Dermis microvascular lymphatic vessel endothelial cell (primary cell): ENCODE results near the gene ATOX1. TPM values are rescaled to one million over a fixed set of nuclear protein-coding genes. Genes with fewer than 3 reads are reported as not detected.
"Not testable (repeated sequence)": the region's sequence is repeated elsewhere in the genome, so short reads cannot be mapped to it uniquely, and the experiment has no call there.

Source experiments
- DNase-seq, 2 donors: peaks; one replicate each; pipeline versions ENCODE4 v3.0.0 to v3.0.0-alpha.2; 2010; ENCODE audit warnings: low read depth in 2 of 2
- total RNA-seq: library from RNA; depleted of rRNA; stranded (reverse); fragments of >200 nt; gene quantifications from 2 replicates; pipeline ENCODE4 v1.2.1, GENCODE V29; 2014

Gene ATOX1
- total RNA-seq, 1 donor from 2014 or later, result 45.1 TPM

- DNase-seq, result not testable (repeated sequence)
These were observed 60.4 kb downstream of the ATOX1 start for GRCh38 chr5:151698081-151698480.

DNA sequence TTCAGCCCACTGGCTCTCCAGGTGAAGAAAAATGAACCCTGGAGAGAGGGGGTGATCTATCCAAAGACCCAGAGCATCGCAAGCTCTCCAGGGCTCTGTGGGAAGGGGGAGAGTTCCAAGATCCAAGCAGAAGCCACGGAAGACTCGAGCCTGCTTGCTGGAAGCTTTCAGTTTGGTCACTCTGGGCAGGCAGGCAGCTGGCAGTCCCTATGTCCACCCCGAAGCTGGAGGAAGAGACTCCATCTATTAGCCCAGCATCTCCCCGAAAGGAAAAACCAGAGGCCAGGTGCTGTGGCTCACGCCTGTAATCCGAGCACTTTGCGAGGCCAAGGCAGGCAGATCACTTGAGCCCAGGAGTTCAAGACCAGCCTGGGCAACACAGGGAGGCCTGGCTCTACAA lies 61.0 kb downstream of the ATOX1 start:
- DNase-seq, result no peak

DNA sequence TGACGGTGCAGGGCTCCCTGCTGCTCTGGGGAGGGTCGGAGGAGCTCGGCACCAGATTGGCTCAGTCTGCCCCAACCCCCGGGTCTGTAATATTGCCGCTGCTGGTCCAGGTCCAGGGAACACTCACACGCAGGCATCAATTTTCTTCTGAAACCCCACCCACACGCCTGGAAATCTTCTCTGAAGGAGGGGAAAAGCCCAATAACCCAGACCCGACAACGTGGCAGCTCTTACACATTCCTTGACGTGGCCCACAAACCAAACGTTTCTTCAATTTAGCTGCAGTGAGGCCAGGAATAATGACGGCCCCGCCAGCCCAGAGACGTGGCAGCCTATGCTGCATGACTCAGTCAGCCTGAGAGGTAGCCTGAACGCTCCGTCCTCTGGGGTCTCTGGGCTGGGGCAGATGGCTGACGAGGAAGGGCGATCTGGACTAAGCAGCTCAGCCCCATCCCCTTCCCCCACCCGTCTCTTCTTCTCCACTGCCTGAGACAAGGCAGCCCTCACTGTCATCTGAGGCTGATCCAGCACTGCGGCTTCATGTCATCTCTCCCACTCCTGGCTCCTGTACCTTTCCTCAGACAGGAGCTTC lies 61.9 kb downstream of the ATOX1 start:
- DNase-seq, result no peak

DNA sequence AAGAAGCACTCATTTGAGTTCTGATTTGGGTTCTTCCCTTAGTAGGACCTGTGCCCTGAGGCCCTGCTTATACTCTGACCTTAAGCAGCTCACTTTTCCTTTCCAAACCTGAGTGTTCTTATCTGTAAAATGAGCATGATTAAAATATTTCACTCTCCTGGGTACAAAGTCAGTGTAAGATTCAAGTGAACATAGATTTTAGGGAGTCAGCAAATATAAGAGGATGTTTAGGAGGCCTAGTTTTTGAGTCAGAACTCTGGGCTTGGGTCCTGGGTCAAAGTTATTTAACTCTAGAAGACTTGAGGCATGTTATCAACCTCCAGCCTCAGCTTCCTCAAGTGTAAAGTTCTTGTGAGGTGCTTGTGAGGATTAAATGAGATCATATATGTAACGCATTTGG lies 63.0 kb downstream of the ATOX1 start:
- DNase-seq, result no peak

- DNase-seq, result no peak
These were observed 64.4 kb downstream of the ATOX1 start for GRCh38 chr5:151694035-151694485.

Other genes starting within 250 kb of the ATOX1 start
- not detected in 2 replicates for gene FAT2, start 167.3 kb downstream of the ATOX1 start, total RNA-seq
- gene SPARC, start 71.7 kb downstream of the ATOX1 start, total RNA-seq, result 509 and 525 TPM in 2 replicates
- gene G3BP1, start 13.3 kb upstream of the ATOX1 start, total RNA-seq, result 159 and 170 TPM in 2 replicates
- not detected in 2 replicates for gene GLRA1, start 166.2 kb upstream of the ATOX1 start, total RNA-seq